ENCODE data around the gene SMC5.

The SMC5 gene

DNA sequence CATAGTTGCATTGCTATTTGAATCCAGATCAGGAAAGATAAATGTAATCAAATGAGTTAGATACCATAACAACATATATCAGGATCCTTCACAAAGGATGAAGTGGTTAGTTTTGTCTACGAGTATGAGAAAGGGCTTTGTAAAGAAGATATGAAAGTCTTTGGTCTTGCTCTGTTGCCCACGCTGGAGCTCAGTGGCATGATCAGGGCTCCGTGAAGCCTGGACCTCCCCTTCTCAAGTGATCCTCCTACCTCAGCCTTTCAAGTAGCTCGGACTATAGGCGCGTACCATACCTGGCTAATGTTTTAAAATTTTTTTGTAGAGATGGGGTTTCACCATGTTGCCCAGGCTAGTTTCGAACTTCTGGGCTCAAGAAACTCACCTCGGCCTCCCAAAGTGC lies 1.8 kb downstream of the SMC5 start:
- Histone ChIP-seq H4K20me1 (ENCODE audit: insufficient read depth, low read length, poor library complexity, severe bottlenecking) (peaks cover 55% of the 10 kb centered on the region), H3K9me3 (ENCODE audit: insufficient read depth, low read depth, low read length) (no peaks in the 10 kb centered on the region), H3K9ac (ENCODE audit: low read depth, low read length, poor library complexity, severe bottlenecking) (peak overlapping the region; percentile 90), H3K79me2 (ENCODE audit: insufficient read depth, low read length) (peaks cover 81% of the 10 kb centered on the region), H3K4me2 (ENCODE audit: low read depth, low read length, poor library complexity, severe bottlenecking) (peak overlapping the region; percentile 96), H3F3A (ENCODE audit: low read depth) (no peaks in the 10 kb centered on the region), H2AFZ (ENCODE audit: low read length) (no peak overlapping the region), H3K27me3 (ENCODE audit: insufficient read depth, low read length, poor library complexity, severe bottlenecking) (no peaks in the 10 kb centered on the region), H3K4me3 (ENCODE audit: low read length, poor library complexity, severe bottlenecking) (peak overlapping the region; percentile 79), H3K36me3 (ENCODE audit: insufficient read depth, low read length) (peaks cover 16% of the 10 kb centered on the region; the same call in 1 of the 2 replicates), H3K9me2 (replicated peaks; ENCODE audit: low read depth, low read length) (no peaks in the 10 kb centered on the region), H3K4me1 (ENCODE audit: insufficient read depth, low read length, poor library complexity, severe bottlenecking) (peaks cover 80% of the 10 kb centered on the region)
- no peak for TF ChIP-seq EZH2phosphoT487 (IDR thresholded peaks at IDR 0.05; ENCODE audit: borderline replicate concordance)
- TF ChIP-seq, protein P1, sequence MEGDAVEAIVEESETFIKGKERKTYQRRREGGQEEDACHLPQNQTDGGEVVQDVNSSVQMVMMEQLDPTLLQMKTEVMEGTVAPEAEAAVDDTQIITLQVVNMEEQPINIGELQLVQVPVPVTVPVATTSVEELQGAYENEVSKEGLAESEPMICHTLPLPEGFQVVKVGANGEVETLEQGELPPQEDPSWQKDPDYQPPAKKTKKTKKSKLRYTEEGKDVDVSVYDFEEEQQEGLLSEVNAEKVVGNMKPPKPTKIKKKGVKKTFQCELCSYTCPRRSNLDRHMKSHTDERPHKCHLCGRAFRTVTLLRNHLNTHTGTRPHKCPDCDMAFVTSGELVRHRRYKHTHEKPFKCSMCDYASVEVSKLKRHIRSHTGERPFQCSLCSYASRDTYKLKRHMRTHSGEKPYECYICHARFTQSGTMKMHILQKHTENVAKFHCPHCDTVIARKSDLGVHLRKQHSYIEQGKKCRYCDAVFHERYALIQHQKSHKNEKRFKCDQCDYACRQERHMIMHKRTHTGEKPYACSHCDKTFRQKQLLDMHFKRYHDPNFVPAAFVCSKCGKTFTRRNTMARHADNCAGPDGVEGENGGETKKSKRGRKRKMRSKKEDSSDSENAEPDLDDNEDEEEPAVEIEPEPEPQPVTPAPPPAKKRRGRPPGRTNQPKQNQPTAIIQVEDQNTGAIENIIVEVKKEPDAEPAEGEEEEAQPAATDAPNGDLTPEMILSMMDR (conservative IDR thresholded peaks at IDR 0.05; ENCODE audit: low read length) = no peak

DNA sequence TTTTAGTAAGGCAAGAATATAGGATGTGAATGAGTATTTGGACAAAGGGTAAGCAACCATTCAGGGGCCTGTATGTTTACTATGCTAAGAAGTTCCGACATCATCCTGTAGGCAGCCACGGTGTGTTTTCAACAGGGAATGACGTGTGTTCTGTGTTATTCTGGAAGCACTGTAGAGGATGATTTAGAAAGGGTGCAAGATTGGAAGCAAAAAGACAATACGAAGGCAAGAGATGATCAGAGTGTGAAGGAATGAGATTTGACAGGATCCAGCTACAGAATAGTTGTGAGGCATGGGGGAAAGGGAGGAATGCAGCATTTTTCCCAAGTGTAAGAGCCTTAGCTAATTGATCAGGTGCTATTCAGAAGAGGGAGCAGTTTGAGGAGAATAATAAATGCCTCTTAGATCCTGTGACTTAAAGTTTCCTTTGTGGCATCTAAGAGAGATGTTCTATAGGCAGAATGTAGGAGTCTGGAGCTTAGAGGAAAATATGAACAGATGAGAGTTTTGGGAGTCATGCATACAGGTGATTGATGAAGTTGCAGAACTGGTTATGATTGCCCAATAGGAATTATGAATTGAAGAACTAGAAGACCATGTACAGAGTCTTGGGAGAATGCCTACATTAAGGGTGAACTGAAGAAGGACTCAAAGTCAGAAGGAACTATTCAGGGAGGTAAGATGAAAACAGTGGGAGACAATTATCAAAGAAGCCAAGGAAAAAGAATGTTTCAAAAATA lies 2.5 kb downstream of the SMC5 start:
- peaks cover 82% of the 10 kb centered on the region for H3K79me2 ChIP-seq (ENCODE audit: insufficient read depth, low read length)
- peak overlapping the region; percentile 96 for H3K4me2 ChIP-seq (ENCODE audit: low read depth, low read length, poor library complexity, severe bottlenecking)
- H4K20me1 ChIP-seq (ENCODE audit: insufficient read depth, low read length, poor library complexity, severe bottlenecking) = peaks cover 62% of the 10 kb centered on the region
- peak overlapping the region; percentile 79 for H3K4me3 ChIP-seq (ENCODE audit: low read length, poor library complexity, severe bottlenecking)
- no peaks in the 10 kb centered on the region for H3K9me2 ChIP-seq (replicated peaks; ENCODE audit: low read depth, low read length)
- peak overlapping the region; percentile 90 for H3K9ac ChIP-seq (ENCODE audit: low read depth, low read length, poor library complexity, severe bottlenecking)
- H3K36me3 ChIP-seq (ENCODE audit: insufficient read depth, low read length) = peaks cover 19% of the 10 kb centered on the region; the same call in 1 of the 2 replicates
- no peak overlapping the region for H2AFZ ChIP-seq (ENCODE audit: low read length)
- no peaks in the 10 kb centered on the region for H3K27me3 ChIP-seq (ENCODE audit: insufficient read depth, low read length, poor library complexity, severe bottlenecking)
- peaks cover 73% of the 10 kb centered on the region for H3K4me1 ChIP-seq (ENCODE audit: insufficient read depth, low read length, poor library complexity, severe bottlenecking)
- H3F3A ChIP-seq (ENCODE audit: low read depth) = no peaks in the 10 kb centered on the region
- H3K9me3 ChIP-seq (ENCODE audit: insufficient read depth, low read depth, low read length) = no peaks in the 10 kb centered on the region
- TF ChIP-seq EZH2phosphoT487 (IDR thresholded peaks at IDR 0.05; ENCODE audit: borderline replicate concordance) = no peak
- TF ChIP-seq, protein P1 (conservative IDR thresholded peaks at IDR 0.05; ENCODE audit: low read length) = no peak

DNA sequence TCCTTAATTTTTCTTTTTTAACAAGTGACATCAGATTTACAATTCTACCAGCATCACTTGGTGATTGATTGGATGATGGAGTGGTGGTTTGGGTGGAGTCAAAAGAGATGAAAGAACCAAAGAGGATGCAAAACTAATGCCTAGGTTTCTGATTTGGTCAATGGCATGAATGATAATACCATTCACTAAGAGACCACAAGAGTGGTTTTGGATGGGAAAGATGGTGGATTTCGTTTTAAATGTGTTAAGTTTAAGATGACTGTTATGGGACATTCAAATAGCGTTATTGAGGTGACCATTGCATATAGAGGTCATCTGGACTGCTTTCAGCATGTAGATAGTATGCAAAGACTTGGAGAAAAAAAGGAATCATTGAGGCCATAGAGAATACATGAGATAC lies 3.6 kb downstream of the SMC5 start:
- Histone ChIP-seq H4K20me1 (ENCODE audit: insufficient read depth, low read length, poor library complexity, severe bottlenecking) (peaks cover 72% of the 10 kb centered on the region), H3K4me2 (ENCODE audit: low read depth, low read length, poor library complexity, severe bottlenecking) (peak overlapping the region; percentile 96), H2AFZ (ENCODE audit: low read length) (no peak overlapping the region), H3K4me3 (ENCODE audit: low read length, poor library complexity, severe bottlenecking) (peak overlapping the region; percentile 79), H3K36me3 (ENCODE audit: insufficient read depth, low read length) (peaks cover 24% of the 10 kb centered on the region; the same call in 1 of the 2 replicates), H3F3A (ENCODE audit: low read depth) (no peaks in the 10 kb centered on the region), H3K9me3 (ENCODE audit: insufficient read depth, low read depth, low read length) (no peaks in the 10 kb centered on the region), H3K27me3 (ENCODE audit: insufficient read depth, low read length, poor library complexity, severe bottlenecking) (no peaks in the 10 kb centered on the region), H3K4me1 (ENCODE audit: insufficient read depth, low read length, poor library complexity, severe bottlenecking) (peaks cover 73% of the 10 kb centered on the region), H3K9ac (ENCODE audit: low read depth, low read length, poor library complexity, severe bottlenecking) (peak overlapping the region; percentile 90), H3K79me2 (ENCODE audit: insufficient read depth, low read length) (peaks cover 85% of the 10 kb centered on the region), H3K9me2 (replicated peaks; ENCODE audit: low read depth, low read length) (no peaks in the 10 kb centered on the region)
- TF ChIP-seq, protein P1 (conservative IDR thresholded peaks at IDR 0.05; ENCODE audit: low read length) = no peak
- TF ChIP-seq EZH2phosphoT487 (IDR thresholded peaks at IDR 0.05; ENCODE audit: borderline replicate concordance) = no peak

All from Loucy (cell line).